C4-2B (cell line): ENCODE results near the gene CNTN5.

Source experiments
- H3K27ac ChIP-seq: fragments of 450-650 bp; 2 replicates; pipeline ENCODE4 v1.5.1; 2017
- CTCF ChIP-seq: fragments of 450-650 bp; conservative IDR thresholded peaks from 2 replicates; pipeline ENCODE4 v1.5.1; 2017; ENCODE audit warnings: mild to moderate bottlenecking
- ZFX ChIP-seq: fragments of 450-650 bp; IDR thresholded peaks from 2 replicates; pipeline ENCODE4 v1.6.1; 2017

The CNTN5 gene

GRCh38 chr11:99739464-99740089 is 718.8 kb downstream of the CNTN5 start:
- H3K27ac ChIP-seq, result no peak overlapping the region
- peak; percentile 78 for TF ChIP-seq CTCF
- TF ChIP-seq ZFX, result no peak

GRCh38 chr11:99742501-99742900 is 721.8 kb downstream of the CNTN5 start:
- TF ChIP-seq CTCF, result no peak
- no peak overlapping the region for H3K27ac ChIP-seq

- TF ChIP-seq ZFX, result no peak
- TF ChIP-seq CTCF, result no peak
- no peak overlapping the region for H3K27ac ChIP-seq
Measured at GRCh38 chr11:99759787-99760186, 739.0 kb downstream of the CNTN5 start.

GRCh38 chr11:99766811-99767210 is 746.1 kb downstream of the CNTN5 start:
- TF ChIP-seq CTCF, result no peak
- TF ChIP-seq ZFX, result no peak
- no peak overlapping the region for H3K27ac ChIP-seq

- H3K27ac ChIP-seq, result no peak overlapping the region
- no peak for TF ChIP-seq CTCF
- no peak for TF ChIP-seq ZFX
Measured at GRCh38 chr11:99773646-99774045, 752.9 kb downstream of the CNTN5 start.

- no peak overlapping the region for H3K27ac ChIP-seq
- TF ChIP-seq CTCF (no peak), ZFX (no peak)
Measured at GRCh38 chr11:99781074-99781473, 760.3 kb downstream of the CNTN5 start.

- no peak overlapping the region for H3K27ac ChIP-seq
- TF ChIP-seq CTCF (no peak), ZFX (no peak)
Measured at GRCh38 chr11:99791354-99791753, 770.6 kb downstream of the CNTN5 start.
